Endothelial cell of umbilical vein (primary cell): ENCODE data around the gene C19orf25. TPM values are rescaled to one million over a fixed set of nuclear protein-coding genes. Genes with fewer than 3 reads are reported as not detected.
"Not testable (repeated sequence)": the region's sequence is repeated elsewhere in the genome, so short reads cannot be mapped to it uniquely, and the experiment has no call there.

Experiments used
- BruUV-seq: library from RNA; stranded (reverse); fragments of 400-500 nt; replicated peaks from 2 replicates; lab custom pipeline; 2021; lab: Mats Ljungman, UMichigan
- CTCF ChIA-PET: fragments of 300-600, 350-600 bp; sonication (Branson Sonifier 250); formaldehyde crosslinking; loops from one replicate; lab custom pipeline; 2021; ENCODE audit warnings: antibody characterized with exemption, inconsistent platforms; lab: Charles Lee
- POLR2A ChIA-PET: fragments of 300-600, 350-600 bp; sonication (Branson Sonifier 250); formaldehyde crosslinking; loops from one replicate; lab custom pipeline; 2021; ENCODE audit warnings: antibody characterized with exemption, inconsistent platforms; lab: Charles Lee
- DNase-seq: peaks from one replicate; pipeline ENCODE4 v3.0.0-alpha.2; 2011; ENCODE audit warnings: low read depth, low spot score
- FAIRE-seq: peaks from 2 replicates; lab custom pipeline; 2011; peaks lifted over from hg19 to GRCh38; lab: Jason Lieb, UNC
- H2AFZ ChIP-seq: 2 replicates; pipeline ENCODE4 v1.6.0; 2012; ENCODE audit warnings: low read depth, low read length, control low read depth, inconsistent platforms
- H3K27ac ChIP-seq: 2 replicates; pipeline ENCODE4 v1.5.1; 2011; ENCODE audit warnings: low read depth, mild to moderate bottlenecking, control low read depth, low read length, moderate library complexity; ENCODE audit not compliant: insufficient read depth
- H3K27me3 ChIP-seq, 2 experiments: 2 replicates each; pipeline versions ENCODE4 v1.6.0 to v1.6.1; 2011; ENCODE audit warnings: low read length in 2 of 2, mixed read lengths in 1 of 2; ENCODE audit not compliant: control insufficient read depth in 2 of 2, insufficient read depth in 2 of 2
- H3K36me3 ChIP-seq, 2 experiments: 2 replicates in 1 of 2; 3 replicates in 1 of 2; pipeline ENCODE4 v1.5.1; 2011; ENCODE audit warnings: low read length in 2 of 2, mild to moderate bottlenecking in 1 of 2, moderate library complexity in 1 of 2; ENCODE audit not compliant: control insufficient read depth in 2 of 2, insufficient read depth in 2 of 2; ENCODE audit errors: extremely low read depth in 1 of 2
- H3K4me1 ChIP-seq: 3 replicates; pipeline ENCODE4 v1.5.1; 2011; ENCODE audit warnings: mild to moderate bottlenecking, low read length; ENCODE audit not compliant: control insufficient read depth, insufficient read depth; ENCODE audit errors: extremely low read depth
- H3K4me2 ChIP-seq: 2 replicates; pipeline ENCODE4 v1.6.1; 2011; ENCODE audit warnings: low read length, control low read depth, mixed read lengths; ENCODE audit not compliant: insufficient read depth
- H3K4me3 ChIP-seq, 3 experiments: fragments of 200-600 bp in 1 of 3; sonication (generic), shearing (Covaris generic) in 1 of 3; replicated peaks in 1 of 3; 2 replicates each; pipeline ENCODE4 v1.5.1; 2011 to 2016; ENCODE audit warnings: control low read depth in 3 of 3, low read length in 3 of 3, mild to moderate bottlenecking in 2 of 3, inconsistent platforms in 1 of 3, low read depth in 1 of 3, moderate library complexity in 1 of 3; ENCODE audit not compliant: insufficient read depth in 1 of 3
- H3K79me2 ChIP-seq: 2 replicates; pipeline ENCODE4 v1.6.0; 2012; ENCODE audit warnings: low read length, inconsistent platforms; ENCODE audit not compliant: control insufficient read depth, insufficient read depth
- H3K9ac ChIP-seq: replicated peaks from 2 replicates; pipeline ENCODE3; 2011; ENCODE audit warnings: low read length, control low read depth; ENCODE audit not compliant: insufficient read depth; ENCODE audit errors: extremely low read depth
- H3K9me1 ChIP-seq: replicated peaks from 3 replicates; pipeline ENCODE4 v1.6.0; 2011; ENCODE audit warnings: mild to moderate bottlenecking, low read length; ENCODE audit not compliant: control insufficient read depth, insufficient read depth; ENCODE audit errors: extremely low read depth
- H3K9me3 ChIP-seq: replicated peaks from 2 replicates; pipeline ENCODE4 v1.5.1; 2012; ENCODE audit warnings: low read length, inconsistent platforms; ENCODE audit not compliant: control insufficient read depth, insufficient read depth
- H4K20me1 ChIP-seq: replicated peaks from 2 replicates; pipeline ENCODE3; 2011; ENCODE audit warnings: mild to moderate bottlenecking, low read length; ENCODE audit not compliant: control insufficient read depth, insufficient read depth; ENCODE audit errors: extremely low read depth
- EZH2 ChIP-seq: IDR thresholded peaks from 2 replicates; pipeline ENCODE4 v1.6.1; 2012; ENCODE audit warnings: borderline replicate concordance, low read depth, mild to moderate bottlenecking, moderate library complexity, low read length, inconsistent platforms; ENCODE audit not compliant: severe bottlenecking
- FOS ChIP-seq: IDR thresholded peaks from 2 replicates; pipeline ENCODE4 v1.6.1; 2011; ENCODE audit warnings: mild to moderate bottlenecking, low read length, moderate library complexity, borderline replicate concordance; ENCODE audit not compliant: insufficient read depth
- GATA2 ChIP-seq: IDR thresholded peaks from 2 replicates; pipeline ENCODE4 v1.7.0; 2011; ENCODE audit warnings: low read depth, mild to moderate bottlenecking, moderate library complexity, mixed read lengths, low read length; ENCODE audit not compliant: insufficient read length, insufficient read depth
- JUN ChIP-seq: IDR thresholded peaks from 2 replicates; pipeline ENCODE4 v1.6.1; 2011; ENCODE audit warnings: borderline replicate concordance, low read depth; ENCODE audit not compliant: insufficient read length, insufficient read depth
- MYC ChIP-seq: IDR thresholded peaks from one replicate; pipeline ENCODE4 v1.6.1; 2011; ENCODE audit warnings: mild to moderate bottlenecking, low read depth, low read length
- POLR2A ChIP-seq: IDR thresholded peaks from 2 replicates; pipeline ENCODE4 v1.6.1; 2012; ENCODE audit warnings: low read depth, mild to moderate bottlenecking, control low read depth, low read length
- POLR2AphosphoS5 ChIP-seq: IDR thresholded peaks from 2 replicates; pipeline ENCODE4 v1.6.1; 2012; ENCODE audit warnings: low read depth, mild to moderate bottlenecking, control low read depth, low read length, moderate library complexity; ENCODE audit not compliant: insufficient read depth
- dilution Hi-C: fragments of 300-500 bp; cut with MboI; formaldehyde crosslinking; loops from one replicate; pipeline ENCODE4 v1.15.0; 2019; ENCODE audit warnings: low sequenced_read_pairs; ENCODE audit not compliant: extremely low pct_ligation_motif_present
- intact Hi-C: fragments of 100-400 bp; cut with micrococcal nuclease; formaldehyde crosslinking; loops from one replicate; pipeline ENCODE4 v1.10.0; 2022
- polyA plus RNA-seq, 4 experiments: library from polyadenylated mRNA; depleted of rRNA in 3 of 4; stranded (reverse) in 3 of 4; unstranded in 1 of 4; fragments of >200 nt; gene quantifications; 2 replicates each; pipeline versions ENCODE4 v1.2.1 to v1.2.3, GENCODE V29; 2011 to 2012; ENCODE audit warnings: missing spikeins in 1 of 4
- total RNA-seq: library from RNA; stranded (reverse); gene quantifications from 2 replicates; pipeline ENCODE4 v1.2.3, GENCODE V29; 2021
- TF ChIP-seq, protein P1 (sequence below), 2 donors: IDR thresholded peaks; 1 replicate in 1 of 2; 2 replicates in 1 of 2; pipeline ENCODE4 v1.5.1; 2011; ENCODE audit warnings: low read length in 2 of 2, mild to moderate bottlenecking in 2 of 2, moderate library complexity in 2 of 2, control low read depth in 1 of 2, inconsistent platforms in 1 of 2, low read depth in 1 of 2; ENCODE audit not compliant: insufficient read depth in 1 of 2; ENCODE audit errors: extremely low read depth in 1 of 2
- TF ChIP-seq, protein P2 (sequence below): IDR thresholded peaks from 2 replicates; pipeline ENCODE4 v1.6.1; 2011; ENCODE audit not compliant: insufficient read depth, insufficient read length

C19orf25 gene
- total and polyA plus RNA-seq, 2 donors (not counting 3 experiments of a cell fraction or from before 2014, with no cell fraction given), result 28.0 to 34.6 TPM

DNA sequence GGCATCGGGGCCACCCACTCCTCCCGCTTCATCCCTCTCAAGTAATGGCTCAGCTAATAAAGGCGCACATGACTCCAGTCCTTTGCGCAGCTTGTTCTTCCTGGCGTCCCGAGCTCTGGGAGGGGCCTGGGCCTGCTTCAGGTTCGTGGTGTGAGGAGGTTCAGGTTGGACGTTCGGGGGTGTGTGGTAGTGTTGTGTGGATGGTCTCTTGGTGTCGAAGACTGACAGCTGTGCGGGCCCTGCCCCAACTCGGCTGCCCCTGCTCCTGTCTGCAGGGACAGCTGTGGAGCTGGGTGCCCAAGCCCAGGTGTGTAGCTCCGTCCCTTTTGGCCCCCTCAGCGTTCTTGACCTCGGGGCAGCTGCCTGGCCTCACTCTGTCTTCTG lies 38.6 kb downstream of the C19orf25 start:
- Histone ChIP-seq H3K9me3 (no peaks in the 10 kb centered on the region), H3K4me3 (no peak overlapping the region), H3K27me3 (no peaks in the 10 kb centered on the region), H3K79me2 (peaks cover 34% of the 10 kb centered on the region), H3K9ac (no peak overlapping the region), H3K9me1 (no peaks in the 10 kb centered on the region), H3K4me2 (no peak overlapping the region), H3K4me1 (peaks cover 6% of the 10 kb centered on the region), H2AFZ (no peak overlapping the region), H3K36me3 (peaks cover 7 to 23% of the 10 kb centered on the region in 2 experiments), H3K27ac (no peak overlapping the region), H4K20me1 (no peaks in the 10 kb centered on the region)
- POLR2A ChIA-PET, result no interaction called here
- BruUV-seq, result no TSS peak
- no peak for FAIRE-seq
- DNase-seq, result no peak
- TF ChIP-seq POLR2A (no peak), POLR2AphosphoS5 (no peak), MYC (no peak), JUN (no peak), EZH2 (no peak), FOS (no peak), GATA2 (no peak)
- TF ChIP-seq, protein P1, sequence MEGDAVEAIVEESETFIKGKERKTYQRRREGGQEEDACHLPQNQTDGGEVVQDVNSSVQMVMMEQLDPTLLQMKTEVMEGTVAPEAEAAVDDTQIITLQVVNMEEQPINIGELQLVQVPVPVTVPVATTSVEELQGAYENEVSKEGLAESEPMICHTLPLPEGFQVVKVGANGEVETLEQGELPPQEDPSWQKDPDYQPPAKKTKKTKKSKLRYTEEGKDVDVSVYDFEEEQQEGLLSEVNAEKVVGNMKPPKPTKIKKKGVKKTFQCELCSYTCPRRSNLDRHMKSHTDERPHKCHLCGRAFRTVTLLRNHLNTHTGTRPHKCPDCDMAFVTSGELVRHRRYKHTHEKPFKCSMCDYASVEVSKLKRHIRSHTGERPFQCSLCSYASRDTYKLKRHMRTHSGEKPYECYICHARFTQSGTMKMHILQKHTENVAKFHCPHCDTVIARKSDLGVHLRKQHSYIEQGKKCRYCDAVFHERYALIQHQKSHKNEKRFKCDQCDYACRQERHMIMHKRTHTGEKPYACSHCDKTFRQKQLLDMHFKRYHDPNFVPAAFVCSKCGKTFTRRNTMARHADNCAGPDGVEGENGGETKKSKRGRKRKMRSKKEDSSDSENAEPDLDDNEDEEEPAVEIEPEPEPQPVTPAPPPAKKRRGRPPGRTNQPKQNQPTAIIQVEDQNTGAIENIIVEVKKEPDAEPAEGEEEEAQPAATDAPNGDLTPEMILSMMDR (IDR thresholded peaks at IDR 0.05; ENCODE audit: extremely low read depth in 1 of 2, insufficient read depth in 1 of 2, low read depth in 1 of 2, low read length in 2 of 2), result no peak
- TF ChIP-seq, protein P2, sequence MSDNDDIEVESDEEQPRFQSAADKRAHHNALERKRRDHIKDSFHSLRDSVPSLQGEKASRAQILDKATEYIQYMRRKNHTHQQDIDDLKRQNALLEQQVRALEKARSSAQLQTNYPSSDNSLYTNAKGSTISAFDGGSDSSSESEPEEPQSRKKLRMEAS, result no peak
- CTCF ChIA-PET, result no interaction called here
- dilution Hi-C loops (no loop called here), intact Hi-C loops (no loop called here)

DNA sequence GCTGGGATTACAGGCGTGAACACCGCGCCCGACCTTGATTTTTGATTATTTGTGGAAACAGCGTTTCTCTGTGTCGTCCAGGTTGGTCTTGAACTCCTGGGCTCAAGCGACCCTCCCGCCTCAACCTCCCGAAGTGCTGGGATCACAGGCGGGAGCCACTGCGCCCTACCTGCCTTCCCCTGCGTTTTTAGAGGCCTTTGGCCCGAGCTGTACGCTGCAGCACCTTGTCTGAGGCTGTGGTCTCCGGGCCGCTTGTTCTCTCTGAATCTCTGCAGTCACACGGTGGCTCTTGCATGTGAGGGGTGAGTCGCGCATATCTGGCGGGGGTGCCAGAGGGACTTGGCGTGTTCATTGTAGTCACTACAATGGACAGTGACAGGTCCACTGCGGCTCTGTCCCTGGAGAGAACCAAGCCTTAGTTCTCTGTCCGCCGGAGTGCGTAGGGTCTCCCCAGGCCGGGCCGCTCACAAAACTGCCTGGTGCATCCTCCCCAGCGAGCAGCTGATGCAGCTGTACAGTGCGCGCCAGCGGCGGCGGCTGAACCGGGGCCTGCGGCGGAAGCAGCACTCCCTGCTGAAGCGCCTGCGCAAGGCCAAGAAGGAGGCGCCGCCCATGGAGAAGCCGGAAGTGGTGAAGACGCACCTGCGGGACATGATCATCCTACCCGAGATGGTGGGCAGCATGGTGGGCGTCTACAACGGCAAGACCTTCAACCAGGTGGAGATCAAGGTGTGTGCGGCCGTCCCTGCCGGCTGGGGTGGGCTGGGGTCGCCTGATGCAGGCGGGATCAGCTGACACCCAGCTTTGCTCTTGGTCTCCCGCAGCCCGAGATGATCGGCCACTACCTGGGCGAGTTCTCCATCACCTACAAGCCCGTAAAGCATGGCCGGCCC lies 39.2 kb downstream of the C19orf25 start:
- POLR2A ChIA-PET, result not testable (repeated sequence)

More for the DNA sequence above, 39.2 kb downstream of the C19orf25 start:
- FAIRE-seq, H3K27me3 ChIP-seq, H4K20me1 ChIP-seq, CTCF ChIA-PET, H3K4me1 ChIP-seq, H3K27ac ChIP-seq, H3K9me1 ChIP-seq, H2AFZ ChIP-seq, H3K9me3 ChIP-seq, BruUV-seq, DNase-seq, dilution Hi-C loops: not testable (repeated sequence)
- peak overlapping the region; percentile 75 to 89 (median 85) for H3K4me3 ChIP-seq
- peak overlapping the region; percentile 91 for H3K9ac ChIP-seq
- H3K4me2 ChIP-seq, result peak overlapping the region; percentile 58
- intact Hi-C loops, result loop anchor here (2.0 kb wide), 1 partner anchor 25 kb away; no protein-coding TSS in a partner anchor
- peaks cover 7 to 24% of the 10 kb centered on the region in 2 experiments for H3K36me3 ChIP-seq
- H3K79me2 ChIP-seq, result peaks cover 34% of the 10 kb centered on the region
